HEK293 (cell line): ENCODE measurements around the gene FANK1.

Source experiments
- ZNF274 ChIP-seq, 2 experiments: fragments of 200-500 bp in 1 of 2; fragments of 450-650 bp in 1 of 2; sonication (Bioruptor generic) in 1 of 2; formaldehyde crosslinking in 1 of 2; IDR thresholded peaks; 2 replicates each; pipeline versions ENCODE4 v1.5.1 to v1.6.1; 2014 to 2016; ENCODE audit warnings: borderline replicate concordance in 1 of 2, inconsistent platforms in 1 of 2, low read length in 1 of 2, missing biosample characterization in 1 of 2, missing genetic modification characterization in 1 of 2
- ZNF571 ChIP-seq: fragments of 450-650 bp; formaldehyde crosslinking; IDR thresholded peaks from 2 replicates; pipeline ENCODE4 v1.5.0; 2017; ENCODE audit warnings: missing biosample characterization, missing genetic modification characterization
- TF ChIP-seq, protein P1 (sequence below): fragments of 450-650 bp; formaldehyde crosslinking; IDR thresholded peaks from 2 replicates; pipeline ENCODE4 v1.5.1; 2016; ENCODE audit warnings: missing biosample characterization, missing genetic modification characterization

DNA sequence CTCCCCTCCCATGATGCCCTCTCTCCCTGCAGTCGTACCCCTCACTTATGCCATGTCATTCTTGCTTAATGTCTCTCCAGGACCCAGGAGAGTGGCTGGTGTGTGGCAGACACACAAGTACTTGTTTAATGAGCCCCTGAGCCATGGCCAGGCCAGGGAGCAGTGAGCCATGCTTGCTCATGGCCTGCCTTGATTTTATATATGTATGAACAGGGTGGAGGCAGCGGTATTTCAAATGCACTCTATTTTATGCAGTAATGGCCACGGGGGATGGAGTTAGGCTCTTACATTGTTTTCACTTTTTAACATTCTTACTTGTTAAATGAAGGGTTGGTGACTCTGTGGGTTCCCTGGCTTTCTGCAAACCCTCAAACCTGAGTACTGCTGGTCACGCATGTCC lies 144.8 kb downstream of the FANK1 start:
- TF ChIP-seq, protein P1, sequence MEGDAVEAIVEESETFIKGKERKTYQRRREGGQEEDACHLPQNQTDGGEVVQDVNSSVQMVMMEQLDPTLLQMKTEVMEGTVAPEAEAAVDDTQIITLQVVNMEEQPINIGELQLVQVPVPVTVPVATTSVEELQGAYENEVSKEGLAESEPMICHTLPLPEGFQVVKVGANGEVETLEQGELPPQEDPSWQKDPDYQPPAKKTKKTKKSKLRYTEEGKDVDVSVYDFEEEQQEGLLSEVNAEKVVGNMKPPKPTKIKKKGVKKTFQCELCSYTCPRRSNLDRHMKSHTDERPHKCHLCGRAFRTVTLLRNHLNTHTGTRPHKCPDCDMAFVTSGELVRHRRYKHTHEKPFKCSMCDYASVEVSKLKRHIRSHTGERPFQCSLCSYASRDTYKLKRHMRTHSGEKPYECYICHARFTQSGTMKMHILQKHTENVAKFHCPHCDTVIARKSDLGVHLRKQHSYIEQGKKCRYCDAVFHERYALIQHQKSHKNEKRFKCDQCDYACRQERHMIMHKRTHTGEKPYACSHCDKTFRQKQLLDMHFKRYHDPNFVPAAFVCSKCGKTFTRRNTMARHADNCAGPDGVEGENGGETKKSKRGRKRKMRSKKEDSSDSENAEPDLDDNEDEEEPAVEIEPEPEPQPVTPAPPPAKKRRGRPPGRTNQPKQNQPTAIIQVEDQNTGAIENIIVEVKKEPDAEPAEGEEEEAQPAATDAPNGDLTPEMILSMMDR (tag by site-specific recombination), result no peak
- TF ChIP-seq ZNF274 (IDR thresholded peaks at IDR 0.05; ENCODE audit: low read length) (no peak), ZNF274 (tag by site-specific recombination; IDR thresholded peaks at IDR 0.05; ENCODE audit: borderline replicate concordance) (no peak), ZNF571 (no peak)
